B cell (primary cell): Measurements from ENCODE around the gene CTNNBL1. TPM values are rescaled to one million over a fixed set of nuclear protein-coding genes. Genes with fewer than 3 reads are reported as not detected.

Experiments used
- ATAC-seq: fragments of 200-7000 bp; cut with Tn5 transposase; one replicate; pipeline ENCODE4 v1.10.0; 2021; ENCODE audit warnings: low read depth, mild to moderate bottlenecking, moderate number of reproducible peaks, moderate library complexity
- CTCF ChIA-PET: fragments of 350-600 bp; sonication (Branson Sonifier 250); formaldehyde crosslinking; loops from one replicate; lab custom pipeline; 2021; ENCODE audit warnings: antibody characterized with exemption, inconsistent platforms; lab: Charles Lee
- POLR2A ChIA-PET: fragments of 350-600 bp; sonication (Branson Sonifier 250); formaldehyde crosslinking; loops from one replicate; lab custom pipeline; 2021; ENCODE audit warnings: antibody characterized with exemption; lab: Charles Lee
- DNase-seq: peaks from one replicate; pipeline ENCODE4 v3.0.0; 2013
- H2AFZ ChIP-seq: 2 replicates; pipeline ENCODE4 v1.6.1; 2012; ENCODE audit warnings: mild to moderate bottlenecking, low read depth, low read length; ENCODE audit not compliant: insufficient read depth, poor library complexity, severe bottlenecking
- H3K27ac ChIP-seq, 2 donors: 1 replicate in 1 of 2; 2 replicates in 1 of 2; pipeline ENCODE4 v1.5.1; 2012 to 2013; ENCODE audit warnings: low read length in 2 of 2, mild to moderate bottlenecking in 2 of 2, moderate library complexity in 1 of 2
- H3K27me3 ChIP-seq, 4 experiments: fragments of 200-600 bp in 1 of 4; sonication (generic) in 1 of 4; replicated peaks in 1 of 4; 1 replicate in 2 of 4; 2 replicates in 2 of 4; pipeline versions ENCODE4 v1.6.1 to v1.7.0; 2013 to 2016; ENCODE audit warnings: low read length in 3 of 4, mild to moderate bottlenecking in 2 of 4, mixed read lengths in 1 of 4, moderate library complexity in 1 of 4; ENCODE audit not compliant: insufficient read depth in 4 of 4, control insufficient read depth in 3 of 4; ENCODE audit errors: control extremely low read depth in 1 of 4
- H3K36me3 ChIP-seq, 2 experiments: replicated peaks in 1 of 2; 1 replicate in 1 of 2; 2 replicates in 1 of 2; pipeline versions ENCODE4 v1.6.1 to v1.7.1; 2013; ENCODE audit warnings: low read length in 1 of 2; ENCODE audit not compliant: insufficient read depth in 2 of 2, control insufficient read depth in 1 of 2; ENCODE audit errors: control extremely low read depth in 1 of 2, extremely low read depth in 1 of 2
- H3K4me1 ChIP-seq, 2 donors: fragments of 200-600 bp in 1 of 2; sonication (generic) in 1 of 2; 1 replicate in 1 of 2; 2 replicates in 1 of 2; pipeline versions ENCODE4 v1.5.1 to v1.6.1; 2013 to 2017; ENCODE audit warnings: low read length in 2 of 2; ENCODE audit not compliant: control insufficient read depth in 2 of 2, insufficient read depth in 2 of 2
- H3K4me2 ChIP-seq: replicated peaks from 2 replicates; pipeline ENCODE3; 2012; ENCODE audit warnings: mild to moderate bottlenecking, low read depth, low read length; ENCODE audit not compliant: poor library complexity, severe bottlenecking
- H3K4me3 ChIP-seq, 5 experiments: fragments of 200-600 bp in 1 of 5; sonication (generic) in 1 of 5; 1 replicate in 3 of 5; 2 replicates in 2 of 5; pipeline versions ENCODE4 v1.5.1 to v1.7.0; 2011 to 2016; ENCODE audit warnings: low read length in 4 of 5, mild to moderate bottlenecking in 4 of 5, low read depth in 2 of 5, control low read depth in 1 of 5, moderate library complexity in 1 of 5; ENCODE audit not compliant: insufficient read depth in 1 of 5; ENCODE audit errors: control extremely low read depth in 1 of 5, extremely low read depth in 1 of 5
- H3K79me2 ChIP-seq: fragments of 200-600 bp; sonication (generic); one replicate; pipeline ENCODE4 v1.6.0; 2016; ENCODE audit warnings: low read length; ENCODE audit not compliant: control insufficient read depth, insufficient read depth
- H3K9ac ChIP-seq: fragments of 200-600 bp; sonication (generic); 2 replicates; pipeline ENCODE4 v1.6.1; 2017; ENCODE audit warnings: mild to moderate bottlenecking, low read length, moderate library complexity
- H3K9me3 ChIP-seq, 3 donors: one replicate each; pipeline versions ENCODE4 v1.6.1 to v1.7.1; 2013; ENCODE audit warnings: low read length in 2 of 3; ENCODE audit not compliant: control insufficient read depth in 2 of 3, insufficient read depth in 1 of 3; ENCODE audit errors: control extremely low read depth in 1 of 3
- H4K20me1 ChIP-seq: 2 replicates; pipeline ENCODE4 v1.6.0; 2012; ENCODE audit warnings: mild to moderate bottlenecking, low read length; ENCODE audit not compliant: insufficient read depth, control insufficient read depth, poor library complexity, severe bottlenecking
- H3K27ac Mint-ChIP-seq: one replicate; pipeline ENCODE4 v1.8.0; 2021; ENCODE audit warnings: mixed read lengths
- H3K27me3 Mint-ChIP-seq: one replicate; pipeline ENCODE4 v1.8.0; 2021; ENCODE audit warnings: mixed read lengths
- H3K4me1 Mint-ChIP-seq: one replicate; pipeline ENCODE4 v1.8.0; 2021; ENCODE audit warnings: mixed read lengths
- H3K4me3 Mint-ChIP-seq: one replicate; pipeline ENCODE4 v1.8.0; 2021; ENCODE audit warnings: mixed read lengths
- H3K9me3 Mint-ChIP-seq: one replicate; pipeline ENCODE4 v1.8.0; 2022; ENCODE audit warnings: mixed read lengths; ENCODE audit not compliant: insufficient read depth
- EZH2 ChIP-seq: IDR thresholded peaks from 2 replicates; pipeline ENCODE4 v1.6.1; 2012; ENCODE audit warnings: borderline replicate concordance, low read depth, mild to moderate bottlenecking, moderate library complexity, low read length; ENCODE audit not compliant: insufficient read depth, poor library complexity, severe bottlenecking
- WGBS: methylation state at CpG from one replicate; pipeline ENCODE4 v1.1.5; 2013; ENCODE audit warnings: missing lambda C conversion rate; ENCODE audit not compliant: insufficient coverage; 5-methylcytosine and 5-hydroxymethylcytosine counted together
- intact Hi-C: fragments of 100-400 bp; cut with micrococcal nuclease; formaldehyde crosslinking; loops from one replicate; pipeline ENCODE4 v1.10.0; 2022
- polyA plus RNA-seq: library from polyadenylated mRNA; depleted of rRNA; stranded (reverse); fragments of >200 nt; gene quantifications from 2 replicates; pipeline ENCODE4 v1.2.3, GENCODE V29; 2012
- total RNA-seq, 2 donors: library from RNA; stranded (reverse); fragments of 120-200 nt in 1 of 2; gene quantifications; 1 replicate in 1 of 2; 2 replicates in 1 of 2; pipeline versions ENCODE4 v1.2.3 to v1.2.4, GENCODE V29; 2013 to 2022
- TF ChIP-seq, protein P1 (sequence below): fragments of 200-600 bp; IDR thresholded peaks from one replicate; pipeline ENCODE4 v1.8.0; 2022; ENCODE audit warnings: antibody characterized with exemption, mild to moderate bottlenecking

The CTNNBL1 gene
- total and polyA plus RNA-seq, 2 donors (not counting 1 experiment from before 2014, with no cell fraction given) = 25.3 to 64.7 TPM

DNA sequence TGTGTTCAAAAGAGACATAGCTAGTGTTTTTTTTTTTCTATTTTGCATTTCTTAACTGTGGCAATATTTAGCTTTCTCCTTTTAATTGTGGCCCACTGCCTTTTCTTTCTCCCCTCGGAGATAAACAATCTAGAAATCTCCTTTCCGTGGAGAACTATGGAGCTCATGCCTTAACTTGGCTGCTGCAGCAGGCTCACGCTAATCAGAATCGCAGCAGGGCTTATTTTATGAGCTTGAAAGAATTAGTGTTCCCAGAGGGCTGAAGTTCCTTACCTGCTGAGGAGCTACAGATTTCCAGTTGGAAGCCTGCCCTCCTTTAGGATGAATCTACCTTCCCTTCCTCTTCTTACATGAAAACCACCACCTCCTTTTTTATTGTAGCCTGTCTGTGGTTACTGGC is 35.6 kb downstream of the CTNNBL1 start:
- ChIA-PET POLR2A (no interaction called here), CTCF (no interaction called here)
- peaks cover 32% of the 10 kb centered on the region for H4K20me1 ChIP-seq
- no peak overlapping the region for H3K4me3 ChIP-seq
- H3K36me3 ChIP-seq = peaks cover 2 to 20% of the 10 kb centered on the region in 2 experiments
- no peak overlapping the region for H3K9ac ChIP-seq
- Mint-ChIP-seq H3K4me1 (peaks cover 25% of the 10 kb centered on the region), H3K27me3 (no peaks in the 10 kb centered on the region), H3K4me3 (no peak overlapping the region), H3K9me3 (no peaks in the 10 kb centered on the region), H3K27ac (no peak overlapping the region)
- intact Hi-C loops = no loop called here
- no peaks in the 10 kb centered on the region for H3K9me3 ChIP-seq
- ATAC-seq (no peak), DNase-seq (no peak)
- H3K27me3 ChIP-seq = no peaks in the 10 kb centered on the region
- H3K79me2 ChIP-seq = peaks cover 47% of the 10 kb centered on the region
- H3K4me1 ChIP-seq = no peaks in the 10 kb centered on the region
- TF ChIP-seq, protein P1, sequence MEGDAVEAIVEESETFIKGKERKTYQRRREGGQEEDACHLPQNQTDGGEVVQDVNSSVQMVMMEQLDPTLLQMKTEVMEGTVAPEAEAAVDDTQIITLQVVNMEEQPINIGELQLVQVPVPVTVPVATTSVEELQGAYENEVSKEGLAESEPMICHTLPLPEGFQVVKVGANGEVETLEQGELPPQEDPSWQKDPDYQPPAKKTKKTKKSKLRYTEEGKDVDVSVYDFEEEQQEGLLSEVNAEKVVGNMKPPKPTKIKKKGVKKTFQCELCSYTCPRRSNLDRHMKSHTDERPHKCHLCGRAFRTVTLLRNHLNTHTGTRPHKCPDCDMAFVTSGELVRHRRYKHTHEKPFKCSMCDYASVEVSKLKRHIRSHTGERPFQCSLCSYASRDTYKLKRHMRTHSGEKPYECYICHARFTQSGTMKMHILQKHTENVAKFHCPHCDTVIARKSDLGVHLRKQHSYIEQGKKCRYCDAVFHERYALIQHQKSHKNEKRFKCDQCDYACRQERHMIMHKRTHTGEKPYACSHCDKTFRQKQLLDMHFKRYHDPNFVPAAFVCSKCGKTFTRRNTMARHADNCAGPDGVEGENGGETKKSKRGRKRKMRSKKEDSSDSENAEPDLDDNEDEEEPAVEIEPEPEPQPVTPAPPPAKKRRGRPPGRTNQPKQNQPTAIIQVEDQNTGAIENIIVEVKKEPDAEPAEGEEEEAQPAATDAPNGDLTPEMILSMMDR = no peak
- no peak for TF ChIP-seq EZH2
- H3K27ac ChIP-seq = no peak overlapping the region
- no peak overlapping the region for H3K4me2 ChIP-seq
- no CpG with 5 or more reads among the region's 4 CpGs for WGBS
- no peak overlapping the region for H2AFZ ChIP-seq

DNA sequence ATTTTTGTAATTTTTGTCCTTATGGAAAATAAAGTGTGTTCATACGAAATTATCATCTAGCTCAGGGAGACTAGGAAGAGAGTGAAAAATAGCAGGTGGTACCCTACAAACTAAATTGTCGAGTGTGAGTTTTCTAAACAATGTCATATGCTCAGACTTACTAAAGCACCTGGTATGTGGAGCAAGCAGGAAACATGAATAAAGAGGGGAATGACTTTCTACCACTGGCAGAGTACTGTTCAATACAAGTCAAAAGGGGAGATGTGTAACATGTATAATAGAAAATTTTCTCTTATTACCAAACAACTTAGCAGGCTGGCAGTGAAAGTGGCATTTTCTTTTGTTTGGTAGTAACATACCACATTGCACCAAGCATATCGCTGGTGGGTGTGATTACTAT is 36.1 kb downstream of the CTNNBL1 start:
- peaks cover 24% of the 10 kb centered on the region for H3K4me1 Mint-ChIP-seq
- Histone ChIP-seq H3K9me3 (no peaks in the 10 kb centered on the region), H3K4me1 (no peaks in the 10 kb centered on the region), H4K20me1 (peaks cover 33% of the 10 kb centered on the region), H3K9ac (no peak overlapping the region), H3K27ac (no peak overlapping the region), H3K27me3 (no peaks in the 10 kb centered on the region), H3K79me2 (peaks cover 44% of the 10 kb centered on the region), H2AFZ (no peak overlapping the region), H3K4me3 (no peak overlapping the region), H3K4me2 (no peak overlapping the region), H3K36me3 (peaks cover 1 to 24% of the 10 kb centered on the region in 2 experiments)
- intact Hi-C loops = no loop called here
- CTCF ChIA-PET = no interaction called here
- no peak overlapping the region for H3K4me3 Mint-ChIP-seq
- no peaks in the 10 kb centered on the region for H3K9me3 Mint-ChIP-seq
- H3K27ac Mint-ChIP-seq = no peak overlapping the region
- TF ChIP-seq, protein P1 = no peak
- TF ChIP-seq EZH2 = no peak
- no peaks in the 10 kb centered on the region for H3K27me3 Mint-ChIP-seq
- DNase-seq (no peak), ATAC-seq (no peak)
- POLR2A ChIA-PET = no interaction called here
- 100% methylated on average over 1 of the region's 3 CpGs for WGBS
